Measurements from ENCODE around the gene SLC38A4. TPM values are rescaled to one million over a fixed set of nuclear protein-coding genes. Genes with fewer than 3 reads are reported as not detected.
"Not testable (repeated sequence)": the region's sequence is repeated elsewhere in the genome, so short reads cannot be mapped to it uniquely, and the experiment has no call there.

Gene SLC38A4
- total and polyA plus RNA-seq, 10 donors, result 0.07 to 0.91 (median 0.37) TPM; not detected in 2

GRCh38 chr12:46865311-46865710 lies 39.5 kb upstream of the SLC38A4 start:
- peaks cover 0 to 39% (median 26%) of the 10 kb centered on the region in 8 donors for H3K9me3 ChIP-seq
- TF ChIP-seq POLR2A (IDR thresholded peaks at IDR 0.05) (no peak), POLR2AphosphoS5 (IDR thresholded peaks at IDR 0.05) (no peak)
- TF ChIP-seq, protein P1, sequence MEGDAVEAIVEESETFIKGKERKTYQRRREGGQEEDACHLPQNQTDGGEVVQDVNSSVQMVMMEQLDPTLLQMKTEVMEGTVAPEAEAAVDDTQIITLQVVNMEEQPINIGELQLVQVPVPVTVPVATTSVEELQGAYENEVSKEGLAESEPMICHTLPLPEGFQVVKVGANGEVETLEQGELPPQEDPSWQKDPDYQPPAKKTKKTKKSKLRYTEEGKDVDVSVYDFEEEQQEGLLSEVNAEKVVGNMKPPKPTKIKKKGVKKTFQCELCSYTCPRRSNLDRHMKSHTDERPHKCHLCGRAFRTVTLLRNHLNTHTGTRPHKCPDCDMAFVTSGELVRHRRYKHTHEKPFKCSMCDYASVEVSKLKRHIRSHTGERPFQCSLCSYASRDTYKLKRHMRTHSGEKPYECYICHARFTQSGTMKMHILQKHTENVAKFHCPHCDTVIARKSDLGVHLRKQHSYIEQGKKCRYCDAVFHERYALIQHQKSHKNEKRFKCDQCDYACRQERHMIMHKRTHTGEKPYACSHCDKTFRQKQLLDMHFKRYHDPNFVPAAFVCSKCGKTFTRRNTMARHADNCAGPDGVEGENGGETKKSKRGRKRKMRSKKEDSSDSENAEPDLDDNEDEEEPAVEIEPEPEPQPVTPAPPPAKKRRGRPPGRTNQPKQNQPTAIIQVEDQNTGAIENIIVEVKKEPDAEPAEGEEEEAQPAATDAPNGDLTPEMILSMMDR (IDR thresholded peaks at IDR 0.05 in 8 of 11, conservative IDR thresholded peaks at IDR 0.05 in 3 of 11), result no peak
- DNase-seq, result no peak
- H3K4me1 ChIP-seq, result no peaks in the 10 kb centered on the region
- no peak overlapping the region for H3K27ac ChIP-seq
- H3K27me3 ChIP-seq (replicated peaks in 1 of 7), result no peaks in the 10 kb centered on the region
- intact Hi-C loops (cut with DNase I; ENCODE audit: low total_unique reads), result no loop called here
- no peak overlapping the region for H3K4me3 ChIP-seq
- no peaks in the 10 kb centered on the region for H3K36me3 ChIP-seq

GRCh38 chr12:46858368-46858767 lies 32.6 kb upstream of the SLC38A4 start:
- peaks cover 4 to 69% (median 52%) of the 10 kb centered on the region in 8 donors for H3K9me3 ChIP-seq
- H3K36me3 ChIP-seq, result no peaks in the 10 kb centered on the region
- H3K4me1 ChIP-seq, result no peaks in the 10 kb centered on the region
- TF ChIP-seq, protein P1 (IDR thresholded peaks at IDR 0.05 in 8 of 11, conservative IDR thresholded peaks at IDR 0.05 in 3 of 11), result no peak
- TF ChIP-seq POLR2AphosphoS5 (IDR thresholded peaks at IDR 0.05) (no peak), POLR2A (IDR thresholded peaks at IDR 0.05) (no peak)
- DNase-seq, result no peak
- intact Hi-C loops (cut with DNase I; ENCODE audit: low total_unique reads), result no loop called here
- no peaks in the 10 kb centered on the region for H3K27me3 ChIP-seq (replicated peaks in 1 of 7)
- WGBS, 5 donors, result 72 to 97% (median 87%) methylated on average over 4 of the region's 4 CpGs
- H3K4me3 ChIP-seq, result no peak overlapping the region
- H3K27ac ChIP-seq, result no peak overlapping the region

DNA sequence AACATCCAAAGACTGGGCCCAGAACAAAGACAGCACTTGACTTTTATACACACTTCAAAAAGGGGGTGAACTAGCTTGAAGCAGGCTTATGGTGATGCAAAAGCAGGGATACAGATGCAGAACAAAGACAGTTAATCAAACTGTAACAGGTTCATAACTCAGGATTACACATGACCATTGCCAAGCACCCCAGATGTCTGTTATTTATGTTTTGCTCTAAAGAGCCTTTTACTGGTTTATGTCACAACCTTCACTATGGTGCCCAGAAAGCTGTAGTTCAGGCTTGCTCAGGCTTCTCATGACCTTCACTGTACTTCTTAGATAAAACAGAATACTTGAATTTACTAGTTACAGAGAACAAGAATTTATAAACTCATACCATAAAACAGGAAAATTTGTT lies 31.7 kb upstream of the SLC38A4 start:
- H3K4me3 ChIP-seq, result no peak overlapping the region
- no peak for DNase-seq
- peaks cover 4 to 75% (median 53%) of the 10 kb centered on the region in 8 donors for H3K9me3 ChIP-seq
- TF ChIP-seq POLR2AphosphoS5 (IDR thresholded peaks at IDR 0.05) (no peak), POLR2A (IDR thresholded peaks at IDR 0.05) (no peak)
- TF ChIP-seq, protein P1 (IDR thresholded peaks at IDR 0.05 in 8 of 11, conservative IDR thresholded peaks at IDR 0.05 in 3 of 11), result no peak
- H3K27ac ChIP-seq, result no peak overlapping the region
- H3K36me3 ChIP-seq, result no peaks in the 10 kb centered on the region
- intact Hi-C loops (cut with DNase I; ENCODE audit: low total_unique reads), result no loop called here
- no peaks in the 10 kb centered on the region for H3K4me1 ChIP-seq
- H3K27me3 ChIP-seq (replicated peaks in 1 of 7), result no peaks in the 10 kb centered on the region

DNA sequence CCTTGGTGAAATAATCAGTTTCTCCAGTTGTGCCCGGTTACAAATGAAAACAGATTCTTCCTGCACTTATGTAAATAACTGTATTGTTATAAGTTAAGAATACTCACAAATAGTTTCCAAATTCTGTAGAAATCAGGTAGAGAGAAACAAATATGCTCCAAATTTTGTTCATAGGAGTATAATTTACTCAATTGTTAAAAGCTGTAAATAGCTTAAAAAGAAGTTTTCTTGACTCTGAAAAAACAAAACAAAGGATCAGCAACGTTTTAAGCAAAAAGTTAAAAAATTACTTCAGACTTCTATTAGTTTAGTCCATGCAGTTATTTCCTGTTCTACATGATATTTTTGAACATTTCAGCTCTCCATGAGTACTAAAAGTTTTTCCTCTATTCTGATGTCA lies 30.0 kb upstream of the SLC38A4 start:
- Histone ChIP-seq H3K9me3 (peaks cover 4 to 72% (median 53%) of the 10 kb centered on the region in 8 donors), H3K4me1 (no peaks in the 10 kb centered on the region), H3K4me3 (no peak overlapping the region), H3K27me3 (replicated peaks in 1 of 7) (no peaks in the 10 kb centered on the region), H3K36me3 (no peaks in the 10 kb centered on the region), H3K27ac (no peak overlapping the region)
- DNase-seq, result no peak
- intact Hi-C loops (cut with DNase I; ENCODE audit: low total_unique reads), result no loop called here
- TF ChIP-seq, protein P1 (IDR thresholded peaks at IDR 0.05 in 8 of 11, conservative IDR thresholded peaks at IDR 0.05 in 3 of 11), result no peak
- WGBS, 5 donors, result 62 to 72% (median 65%) methylated on average over 2 of the region's 2 CpGs

- H3K27ac ChIP-seq; H3K27me3 ChIP-seq (replicated peaks in 1 of 7); intact Hi-C loops (cut with DNase I; ENCODE audit: low total_unique reads); H3K4me3 ChIP-seq; H3K36me3 ChIP-seq; H3K4me1 ChIP-seq; DNase-seq: not testable (repeated sequence)
- peaks cover 4 to 63% (median 49%) of the 10 kb centered on the region in 8 donors for H3K9me3 ChIP-seq
Measured at GRCh38 chr12:46854188-46854587, 28.4 kb upstream of the SLC38A4 start.

- H3K27ac ChIP-seq; DNase-seq; H3K4me1 ChIP-seq; H3K27me3 ChIP-seq (replicated peaks in 1 of 7); intact Hi-C loops (cut with DNase I; ENCODE audit: low total_unique reads); H3K4me3 ChIP-seq; H3K36me3 ChIP-seq: not testable (repeated sequence)
- WGBS, 5 donors, result 69 to 92% (median 82%) methylated on average over 8 of the region's 8 CpGs
- H3K9me3 ChIP-seq, result peaks cover 0 to 18% (median 2%) of the 10 kb centered on the region in 8 donors
Measured at GRCh38 chr12:46848792-46849191, 23.0 kb upstream of the SLC38A4 start.
